GM12874 (cell line): ENCODE results near the gene TSPAN18.
A peak's percentile ranks its signal among the peaks of the same experiment; 100 is the strongest.

Source experiments
- CTCF ChIP-seq: IDR thresholded peaks from 2 replicates; pipeline ENCODE4 v1.5.1; 2011; ENCODE audit warnings: low read depth, mild to moderate bottlenecking, control low read depth, low read length, moderate library complexity; ENCODE audit not compliant: insufficient read depth

The TSPAN18 gene

GRCh38 chr11:44917741-44918140 is 191.0 kb downstream of the TSPAN18 start:
- no peak for TF ChIP-seq CTCF

GRCh38 chr11:44920451-44920850 is 193.7 kb downstream of the TSPAN18 start:
- TF ChIP-seq CTCF = no peak

- TF ChIP-seq CTCF = no peak
Observed at GRCh38 chr11:44923115-44923514, 196.4 kb downstream of the TSPAN18 start.

GRCh38 chr11:44923806-44924205 is 197.0 kb downstream of the TSPAN18 start:
- TF ChIP-seq CTCF = no peak

GRCh38 chr11:44926036-44926435 is 199.3 kb downstream of the TSPAN18 start:
- TF ChIP-seq CTCF = no peak

GRCh38 chr11:44927174-44927661 is 200.5 kb downstream of the TSPAN18 start:
- peak; percentile 87 for TF ChIP-seq CTCF

GRCh38 chr11:44928144-44928543 is 201.4 kb downstream of the TSPAN18 start:
- no peak for TF ChIP-seq CTCF

GRCh38 chr11:44928816-44929215 is 202.1 kb downstream of the TSPAN18 start:
- no peak for TF ChIP-seq CTCF
